HG03439 (cell line): Measurements from ENCODE around the gene IFITM10.
A peak's percentile ranks its signal among the peaks of the same experiment; 100 is the strongest.

Source experiments
- ATAC-seq: cut with Tn5 transposase; IDR thresholded peaks from one replicate; pipeline ENCODE4 v1.9.1; 2021; ENCODE audit warnings: mild to moderate bottlenecking, moderate library complexity; ENCODE audit not compliant: unreplicated experiment

IFITM10 gene

DNA sequence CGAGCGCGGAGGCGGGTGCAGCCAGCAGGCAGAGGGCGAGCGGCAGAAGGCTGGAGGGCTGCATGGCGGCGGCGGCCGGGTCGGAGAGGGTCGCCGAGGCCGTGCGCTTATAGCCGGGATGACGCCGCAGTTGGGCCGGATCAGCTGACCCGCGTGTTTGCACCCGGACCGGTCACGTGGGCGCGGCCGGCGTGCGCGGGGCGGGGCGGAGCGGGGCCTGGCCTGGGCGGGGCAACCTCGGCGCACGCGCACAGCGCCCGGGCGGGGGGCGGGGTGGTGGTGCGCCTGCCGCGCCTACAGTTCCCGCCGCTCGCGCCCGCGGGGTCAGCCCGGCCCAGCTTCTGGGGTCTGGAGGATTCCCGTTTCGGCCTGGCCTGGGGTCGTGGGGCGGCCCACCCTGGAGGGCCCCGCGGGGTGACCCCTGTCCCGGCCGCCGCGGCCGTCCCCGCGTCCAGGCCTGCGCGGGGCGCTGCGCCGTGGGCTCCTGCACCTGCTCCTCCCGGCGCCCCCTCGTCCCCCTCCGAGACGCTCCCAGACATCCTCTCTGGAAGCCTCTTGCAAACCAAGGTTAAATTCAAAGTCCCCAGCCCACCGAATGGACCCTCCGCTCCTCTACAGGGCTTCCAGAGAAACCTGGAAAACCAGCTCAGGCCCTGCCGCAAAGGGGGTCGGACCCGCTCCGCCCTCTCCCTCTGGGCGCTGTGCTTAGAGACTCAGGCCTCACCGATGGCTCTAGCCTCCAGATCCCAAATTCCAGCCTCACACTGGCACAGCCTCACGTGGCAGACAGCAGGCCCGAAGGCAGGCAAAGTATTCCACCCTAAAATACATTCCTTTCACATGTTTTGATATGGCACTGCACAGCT, 13.6 kb upstream of the IFITM10 start, which contains the start of gene CTSD:
Gene CTSD (minus strand): TSS at position 132 of the 866 bp plus-strand sequence. CDS start 68 bp downstream, at position 64.
- ATAC-seq, result peak; percentile 76

DNA sequence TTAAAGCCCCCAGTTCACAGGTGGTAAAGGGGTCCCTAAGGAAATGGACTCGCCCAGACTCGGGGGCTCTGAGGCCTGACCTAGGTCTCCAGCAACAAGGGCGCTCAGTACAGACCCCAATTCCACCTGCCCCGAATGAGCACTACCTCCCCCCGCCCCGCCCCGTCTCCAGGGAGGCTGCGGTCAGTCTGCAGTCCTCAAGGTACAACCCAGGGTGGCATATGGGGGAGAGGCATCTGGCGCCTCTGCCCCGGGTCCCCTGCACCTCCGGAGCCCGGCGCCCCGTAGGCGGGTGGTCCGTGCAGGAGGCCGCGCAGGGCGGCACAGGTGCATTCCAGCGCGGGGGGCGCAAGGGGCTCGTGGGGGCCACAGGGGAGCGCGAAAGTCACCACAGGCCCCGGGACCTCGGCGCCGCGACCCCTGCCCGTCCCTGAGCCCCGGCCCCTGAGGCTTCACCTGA, 13.0 kb upstream of the IFITM10 start:
- ATAC-seq, result no peak

DNA sequence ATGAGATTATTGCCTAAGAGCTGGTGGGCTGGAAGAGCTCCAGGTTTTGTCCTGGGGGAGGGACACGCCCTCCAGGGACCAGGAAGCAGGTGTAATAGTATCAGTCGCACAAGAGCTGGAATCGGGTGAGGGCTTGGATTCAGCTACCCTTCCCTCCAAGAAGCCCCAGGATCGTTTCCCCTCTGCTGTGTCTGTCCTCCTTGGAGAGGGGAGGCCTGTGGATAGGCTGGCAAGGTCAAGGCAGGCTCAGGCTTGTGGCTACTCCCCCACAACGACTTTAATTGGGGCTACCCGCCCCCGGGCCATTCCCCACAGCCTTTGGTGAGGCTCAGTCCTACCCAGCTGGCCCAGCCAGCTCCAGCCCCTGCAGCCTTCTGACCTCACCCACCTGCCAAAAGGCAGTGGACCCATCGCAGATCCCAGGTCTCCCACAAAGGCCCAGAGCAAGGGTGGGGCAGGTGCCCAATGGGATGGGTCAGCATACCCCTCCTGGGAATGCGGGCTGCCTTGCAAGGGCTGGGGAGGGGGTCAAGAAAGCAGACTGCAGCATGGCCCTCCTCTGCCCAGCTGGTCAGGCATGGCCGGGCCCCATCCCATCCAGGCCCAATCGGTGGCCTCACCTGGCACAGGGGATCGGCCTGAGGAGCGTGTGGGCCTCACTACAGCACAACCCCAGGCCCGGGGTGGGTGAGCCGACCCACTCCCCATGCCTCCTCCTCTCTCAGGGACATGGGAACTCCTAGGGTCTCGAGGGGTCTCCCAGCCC, 12.3 kb upstream of the IFITM10 start:
- no peak for ATAC-seq

DNA sequence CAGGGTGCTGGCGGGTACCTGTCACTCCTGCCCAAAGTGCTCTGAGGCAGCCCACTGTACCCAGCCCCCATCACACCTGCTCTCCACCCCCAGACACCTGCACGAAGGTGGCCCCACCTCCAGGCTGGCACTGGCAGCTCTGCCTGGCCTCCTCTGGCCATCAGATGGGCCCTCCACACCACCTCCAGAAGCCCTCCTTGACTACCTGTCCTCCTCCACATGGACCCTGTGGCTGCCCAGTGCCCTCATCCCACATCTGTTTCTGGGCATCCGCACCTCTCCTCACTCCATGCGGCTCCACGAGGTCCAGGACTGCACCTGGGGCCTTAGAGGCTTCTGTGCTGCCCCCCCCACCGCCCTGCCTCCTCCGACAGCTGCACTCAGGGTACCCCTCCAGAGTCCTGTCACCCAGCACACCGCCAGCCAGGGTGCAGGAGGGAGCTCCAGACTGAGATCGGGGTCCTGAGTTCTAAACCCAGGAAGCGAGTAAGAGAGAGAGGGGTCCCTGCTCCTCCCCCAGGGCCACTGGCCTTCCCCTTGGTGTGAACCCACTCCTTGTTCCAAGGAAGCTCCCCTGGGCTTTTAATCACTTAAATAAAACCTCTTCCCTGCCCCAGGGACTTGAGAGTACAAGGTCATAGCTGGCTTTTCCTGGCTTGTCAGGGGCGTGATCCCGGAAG, 11.6 kb upstream of the IFITM10 start:
- no peak for ATAC-seq

DNA sequence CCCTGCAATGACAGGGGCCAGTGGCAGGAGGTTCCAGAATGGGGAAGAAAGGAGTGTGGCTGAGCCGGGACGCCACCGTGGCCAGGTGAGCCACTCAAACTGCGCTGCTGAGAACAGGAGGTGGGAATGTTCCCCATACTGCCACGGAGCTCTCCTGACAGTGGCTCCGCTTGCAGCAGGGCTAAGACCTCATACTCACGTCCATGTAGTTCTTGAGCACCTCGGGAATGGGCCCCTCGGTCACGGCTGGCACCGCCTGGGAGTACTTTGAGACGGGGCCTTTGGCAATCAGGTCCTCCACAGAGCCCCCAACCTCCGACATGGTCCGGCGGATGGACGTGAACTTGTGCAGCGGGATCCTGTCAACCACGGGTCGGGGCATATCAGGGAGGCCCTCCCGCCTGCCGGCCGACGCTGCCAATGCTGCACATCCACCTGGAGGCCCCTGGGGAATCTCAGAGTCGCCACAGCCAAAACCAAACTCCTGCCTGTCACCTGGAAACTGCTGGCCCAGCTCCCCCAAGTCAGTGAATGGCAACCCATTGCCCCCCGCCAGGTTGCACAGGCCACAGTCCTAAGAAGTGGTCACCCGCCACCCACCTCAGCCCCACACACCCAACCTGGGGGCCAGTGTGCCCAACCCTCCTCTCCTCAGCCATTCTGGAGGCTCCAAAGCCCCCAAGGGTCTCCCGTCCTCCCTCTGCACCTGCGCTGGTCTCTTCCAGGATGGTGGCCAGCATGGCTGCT, 10.9 kb upstream of the IFITM10 start:
- ATAC-seq, result no peak

DNA sequence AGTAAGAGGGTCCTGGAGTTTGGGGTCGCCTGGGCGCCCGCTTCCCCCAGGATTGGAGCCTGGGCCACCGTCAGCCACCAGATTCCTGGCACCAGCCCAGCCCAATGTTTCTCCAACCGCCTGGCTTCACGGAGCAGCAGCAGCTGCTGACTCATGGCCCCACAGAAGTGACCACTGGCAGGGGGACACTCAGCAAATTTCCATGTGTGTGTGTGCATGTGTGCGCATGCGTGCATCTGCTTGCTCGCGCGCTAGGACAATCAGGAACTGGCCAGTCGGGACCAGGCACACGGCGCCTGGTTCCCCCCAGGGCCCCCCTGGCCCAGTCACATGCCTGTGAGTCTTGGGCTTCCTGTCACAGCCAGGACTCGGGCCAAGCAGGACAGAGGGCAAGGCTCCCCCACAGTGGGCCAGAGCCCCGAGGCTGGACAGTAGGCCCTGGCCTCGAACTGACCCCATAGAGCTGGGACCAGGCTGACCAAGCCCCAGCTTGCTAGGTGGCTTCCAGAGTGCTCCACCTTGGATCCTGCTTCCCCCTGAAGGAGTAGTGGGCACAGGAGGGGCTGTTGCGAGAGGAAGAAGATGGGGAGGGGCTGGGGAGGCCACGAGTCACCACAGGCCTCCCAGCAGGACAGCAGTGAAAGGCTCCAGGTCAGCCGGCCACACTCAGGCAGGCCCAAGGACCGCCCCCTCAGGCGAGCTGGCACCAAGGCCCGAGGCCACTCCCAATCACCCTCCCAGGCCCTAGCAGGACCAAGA, 10.1 kb upstream of the IFITM10 start:
- no peak for ATAC-seq

DNA sequence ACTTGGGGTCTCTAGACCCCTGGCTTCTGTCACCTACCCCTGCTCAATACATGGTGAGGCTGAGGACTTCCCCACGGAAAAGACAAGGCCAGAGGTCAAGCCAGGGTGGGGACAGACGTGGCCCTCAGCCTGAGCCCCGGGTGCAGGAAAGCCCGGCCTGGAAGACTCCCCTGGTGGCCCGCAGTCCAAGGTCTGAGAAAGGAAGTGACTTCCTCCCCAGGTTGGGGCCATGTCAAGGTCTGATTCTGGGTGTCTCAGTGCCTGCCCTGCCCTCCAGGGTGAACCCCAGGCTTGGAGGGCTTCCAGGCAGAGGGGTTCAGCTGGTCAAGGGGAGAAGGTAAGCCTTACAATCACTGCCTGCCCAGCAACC, 9.4 kb upstream of the IFITM10 start:
- ATAC-seq, result no peak

DNA sequence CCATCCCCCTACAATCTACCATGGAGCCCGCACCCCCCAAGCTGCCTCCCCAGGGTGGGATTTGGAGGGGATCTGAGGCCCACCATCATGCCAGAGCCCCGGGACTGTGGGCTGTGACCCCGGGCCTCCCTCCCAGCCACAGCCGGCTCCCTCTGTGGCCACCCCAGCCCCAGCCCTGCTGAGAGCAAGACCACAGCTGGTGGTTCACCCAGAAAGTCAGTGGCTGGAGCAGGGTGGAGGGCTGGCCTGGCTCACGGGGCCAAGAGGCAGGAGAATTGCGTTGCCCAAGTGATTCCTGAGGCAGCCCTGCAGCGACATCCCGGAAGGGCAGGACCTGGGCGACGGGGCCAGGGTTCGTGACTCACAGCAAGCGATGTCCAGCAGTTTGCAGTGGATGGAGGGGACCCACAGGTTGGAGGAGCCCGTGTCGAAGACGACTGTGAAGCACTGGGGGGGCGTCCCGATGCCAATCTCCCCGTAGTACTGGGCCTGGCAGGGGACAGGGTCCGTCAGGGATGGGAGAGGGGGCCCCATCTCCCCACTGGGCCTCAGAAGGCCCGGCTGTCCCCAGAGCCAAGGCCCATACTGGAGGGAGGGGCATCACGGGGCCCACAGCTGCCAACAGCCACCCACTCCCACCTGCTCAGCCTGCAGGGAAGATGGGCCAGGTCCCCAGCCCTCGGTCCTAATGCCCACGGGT, 8.9 kb upstream of the IFITM10 start:
- ATAC-seq, result no peak

DNA sequence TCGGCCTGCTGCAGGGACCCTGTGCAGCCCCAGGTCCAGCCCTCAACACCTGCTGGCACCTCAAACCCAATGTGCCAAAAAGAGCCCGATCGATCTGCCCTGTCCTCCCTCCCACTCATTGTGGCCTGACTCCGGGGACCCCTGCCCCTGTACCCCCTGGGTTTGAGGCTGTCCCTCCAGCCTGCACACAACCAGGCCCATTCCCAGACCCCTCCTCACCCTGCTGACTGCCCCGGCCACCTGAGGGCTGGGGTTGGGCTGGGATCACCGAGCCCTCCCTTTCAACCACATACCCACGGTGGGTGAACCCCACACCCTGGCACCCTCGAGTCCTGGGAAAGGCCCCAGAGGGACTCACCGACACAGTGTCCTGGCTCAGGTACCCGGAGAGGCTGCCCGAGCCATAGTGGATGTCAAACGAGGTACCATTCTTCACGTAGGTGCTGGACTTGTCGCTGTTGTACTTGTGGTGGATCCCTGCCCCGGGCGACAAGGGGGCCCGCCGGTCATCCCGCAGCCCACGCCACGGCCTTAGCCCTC, 8.3 kb upstream of the IFITM10 start:
- ATAC-seq, result no peak

DNA sequence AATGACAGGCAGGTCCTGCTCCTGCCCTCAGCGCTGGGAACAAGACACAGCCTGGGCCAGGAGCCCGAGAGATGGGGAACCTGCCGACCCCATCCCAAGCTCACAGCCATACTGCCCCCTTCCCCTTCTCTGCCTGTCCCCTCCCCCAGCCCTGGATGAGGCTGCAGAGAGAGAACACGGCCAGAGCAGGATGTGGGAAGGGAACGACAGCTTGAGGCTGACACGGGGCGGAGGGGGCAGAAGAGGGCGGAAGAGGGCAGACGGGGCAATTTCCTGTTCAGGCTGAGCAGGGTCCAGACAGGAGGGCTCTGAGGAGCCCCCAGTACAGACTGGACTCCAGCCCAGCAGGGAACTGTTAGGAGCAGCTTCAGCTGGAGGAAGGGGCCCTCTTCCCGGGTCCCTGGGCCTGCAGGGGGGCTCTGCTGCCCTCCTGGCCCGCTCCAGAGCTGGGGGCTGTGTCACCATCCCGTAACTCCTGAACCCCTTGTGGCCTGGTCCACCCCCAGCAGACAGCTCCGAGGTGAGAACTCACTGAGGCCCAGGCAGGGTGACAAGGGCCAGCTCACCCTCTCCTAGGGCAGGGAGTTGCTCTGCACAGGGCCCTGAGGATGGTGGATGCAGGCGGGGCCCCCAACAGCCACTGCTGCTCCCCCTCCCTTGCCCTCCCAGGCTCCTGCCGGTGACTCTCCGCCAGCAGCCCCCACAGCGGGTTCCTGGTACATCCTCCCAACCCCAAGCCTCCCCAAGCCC, 7.6 kb upstream of the IFITM10 start:
- ATAC-seq, result no peak

DNA sequence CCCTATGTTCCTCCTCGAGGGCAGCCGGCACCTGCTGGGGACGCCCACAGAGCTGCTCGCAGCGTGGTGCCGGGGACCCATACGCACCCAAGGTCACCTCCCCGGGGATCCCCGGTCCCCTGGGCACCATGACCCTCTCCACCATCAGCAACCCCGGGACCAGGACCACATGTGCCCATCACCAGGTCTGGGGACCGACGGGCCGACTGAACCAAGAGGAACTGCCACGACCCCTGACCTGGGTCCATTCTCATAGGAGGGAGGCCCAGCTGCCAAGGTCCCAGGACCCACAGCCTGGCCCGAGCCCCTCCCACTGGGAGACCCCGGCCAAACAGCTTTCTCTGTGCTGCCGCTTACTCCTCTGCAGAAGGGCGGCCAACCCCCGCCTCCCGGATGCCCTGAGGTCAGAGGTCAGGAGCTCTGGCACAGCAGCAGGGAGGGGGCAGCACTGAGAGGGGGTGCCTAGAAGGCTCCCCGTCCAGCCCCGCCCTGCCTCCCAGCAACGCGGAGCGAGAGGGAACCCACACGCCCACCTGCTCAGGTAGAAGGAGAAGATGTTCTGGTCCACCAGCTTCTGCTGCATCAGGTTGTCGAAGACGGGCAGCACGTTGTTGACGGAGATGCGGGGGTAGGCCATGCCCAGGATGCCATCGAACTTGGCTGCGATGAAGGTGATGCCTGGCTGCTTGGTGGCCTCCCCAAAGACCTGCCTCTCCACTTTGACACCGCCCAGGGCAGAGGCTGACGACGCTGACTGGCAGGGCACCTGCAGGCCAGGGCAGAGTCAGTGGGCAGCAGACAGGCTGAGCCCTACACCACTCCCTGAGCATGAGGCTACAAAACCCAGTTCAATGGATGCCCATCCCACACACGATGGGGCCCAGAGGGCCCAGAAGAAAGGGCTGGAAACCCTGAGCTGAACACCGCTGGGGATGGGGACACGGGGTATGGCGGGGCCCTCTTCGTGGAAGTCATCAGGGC, 6.7 kb upstream of the IFITM10 start:
- no peak for ATAC-seq

DNA sequence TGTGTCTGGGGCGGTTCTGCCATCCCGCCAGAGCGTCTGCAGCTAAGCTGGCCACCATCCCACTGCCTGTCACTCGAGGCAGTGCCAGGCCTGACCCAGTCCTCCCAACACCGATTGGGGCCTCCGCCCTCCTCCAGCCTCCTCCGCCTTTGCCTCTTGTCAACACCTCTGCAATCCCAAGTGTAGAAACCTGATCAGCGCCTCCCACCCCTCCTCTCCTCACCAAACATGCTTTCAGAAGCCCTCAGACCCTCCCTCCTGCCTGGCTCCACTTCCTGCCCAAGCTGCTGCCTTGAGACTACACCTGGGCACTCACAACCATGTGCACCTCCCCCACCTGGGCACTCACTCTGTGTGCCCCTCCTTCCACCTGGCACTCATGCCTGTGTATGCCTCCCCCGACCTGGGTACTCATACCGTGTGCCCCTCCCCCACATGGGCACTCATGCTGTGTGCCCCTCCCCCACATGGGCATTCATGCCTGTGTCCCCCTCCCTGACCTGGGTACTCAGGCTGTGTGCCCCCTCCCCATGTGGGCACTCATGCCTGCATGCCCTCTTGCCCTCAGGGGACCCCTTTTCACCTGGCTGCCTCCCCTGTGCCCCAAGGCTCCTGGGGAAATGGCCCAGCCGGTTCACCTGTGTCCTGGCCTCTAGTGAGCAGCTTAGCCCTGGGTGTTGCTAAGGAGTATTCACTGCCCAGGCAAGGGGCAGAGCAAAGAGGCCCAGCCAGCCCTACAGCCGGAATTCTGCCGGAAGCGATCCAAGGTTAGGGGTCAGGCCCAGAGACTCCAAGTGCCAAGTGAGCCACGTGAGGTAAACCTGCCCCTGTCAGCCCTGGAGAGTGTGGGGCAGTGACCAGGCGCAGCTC, 5.5 kb upstream of the IFITM10 start:
- ATAC-seq, result no peak

DNA sequence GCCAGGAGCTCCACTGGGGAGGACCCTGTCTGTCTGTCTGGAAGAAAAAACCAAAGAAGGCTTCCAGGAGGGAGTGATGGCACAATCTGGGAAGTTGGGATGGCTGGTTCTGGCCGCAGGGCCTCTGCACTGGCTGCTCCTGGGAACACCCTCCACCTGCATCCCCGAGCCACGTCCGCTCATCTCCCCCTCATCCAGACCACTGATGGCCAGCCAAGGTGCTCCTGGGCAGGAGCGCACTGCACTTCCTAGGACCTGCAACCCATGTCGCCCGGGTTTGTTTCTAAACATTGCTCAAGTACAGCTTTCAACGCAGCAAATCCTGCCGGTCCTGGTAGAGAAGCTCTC, 4.9 kb upstream of the IFITM10 start:
- no peak for ATAC-seq

DNA sequence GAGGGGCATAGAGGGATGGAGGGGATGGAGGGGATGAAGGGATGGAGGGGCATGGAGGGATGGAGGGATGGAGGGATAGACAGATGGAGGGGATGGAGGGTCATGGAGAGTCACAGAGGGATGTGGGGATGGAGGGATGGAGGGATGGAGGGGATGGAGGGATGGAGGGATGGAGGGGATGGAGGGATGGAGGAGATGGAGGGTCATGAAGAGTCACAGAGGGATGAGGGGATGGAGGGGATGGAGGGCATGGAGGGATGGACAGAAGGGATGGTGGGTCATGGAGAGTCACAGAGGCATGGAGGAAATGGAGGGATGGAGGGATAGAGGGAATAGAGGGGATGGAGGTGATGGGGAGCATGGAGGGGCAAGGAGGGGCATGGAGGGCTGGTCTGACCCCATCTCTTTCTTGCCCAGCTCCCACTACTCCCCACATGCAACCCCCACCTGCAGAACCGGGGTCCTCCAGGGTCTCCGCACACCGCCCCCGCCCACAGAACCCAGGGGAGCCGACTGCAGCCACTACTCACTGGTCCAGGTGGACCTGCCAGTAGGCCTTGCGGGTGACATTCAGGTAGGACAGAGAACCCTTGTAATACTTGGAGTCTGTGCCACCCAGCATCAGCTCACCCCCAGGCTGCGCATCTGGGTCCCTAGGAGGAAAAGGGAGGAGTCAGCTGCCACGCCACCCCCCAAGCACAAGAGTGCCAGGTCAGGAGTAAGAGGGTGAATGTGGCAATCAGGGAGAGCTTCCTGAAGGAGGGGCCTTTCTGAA, 4.2 kb upstream of the IFITM10 start:
- ATAC-seq, result no peak

DNA sequence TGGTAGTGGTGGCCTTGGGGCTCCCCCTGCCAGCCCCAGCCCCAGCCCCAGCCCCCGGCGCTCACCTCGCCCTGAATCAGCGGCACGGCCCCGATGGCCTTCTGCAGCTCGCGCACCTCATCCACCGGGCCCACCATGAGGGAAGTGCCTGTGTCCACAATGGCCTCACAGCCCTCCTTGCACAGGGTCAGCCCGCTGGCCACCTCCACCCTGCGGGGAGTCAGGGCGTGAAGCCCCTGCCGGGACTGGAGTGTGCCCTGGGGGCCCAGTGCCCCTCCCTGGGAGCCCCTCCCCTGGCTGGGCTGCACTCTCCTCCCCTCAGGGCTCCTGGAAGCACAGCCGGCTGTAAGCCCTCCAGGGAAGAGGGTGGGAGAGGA, 3.5 kb upstream of the IFITM10 start:
- no peak for ATAC-seq
